MG63 (cell line): ENCODE measurements around the gene ZNF397. TPM values are rescaled to one million over a fixed set of nuclear protein-coding genes. Genes with fewer than 3 reads are reported as not detected.

Experiments used
- DNase-seq: peaks from one replicate; pipeline ENCODE4 v3.0.0-alpha.2; 2020
- H3K27me3 ChIP-seq: fragments of 250-450 bp; sonication (Bioruptor Pico); 2 replicates; pipeline ENCODE4 v1.5.1; 2020; ENCODE audit warnings: mild to moderate bottlenecking, moderate library complexity
- H3K36me3 ChIP-seq: fragments of 250-450 bp; sonication (Bioruptor Pico); 2 replicates; pipeline ENCODE4 v1.5.1; 2020; ENCODE audit warnings: mild to moderate bottlenecking, moderate library complexity
- H3K4me3 ChIP-seq: fragments of 250-450 bp; sonication (Bioruptor Pico); 2 replicates; pipeline ENCODE4 v1.5.1; 2020; ENCODE audit warnings: mild to moderate bottlenecking, moderate library complexity
- H3K9me3 ChIP-seq: fragments of 250-450 bp; sonication (Bioruptor Pico); 2 replicates; pipeline ENCODE4 v1.5.1; 2020; ENCODE audit warnings: mild to moderate bottlenecking, moderate library complexity
- total RNA-seq: library from RNA; depleted of rRNA; stranded (reverse); fragments of >200 nt; shearing (Covaris generic); gene quantifications from 2 replicates; pipeline ENCODE4 v1.2.3, GENCODE V29; 2014; ENCODE audit warnings: low replicate concordance

Gene ZNF397
- total RNA-seq, 1 experiment from 2014 or later, result 6.9 TPM

GRCh38 chr18:35236571-35237363 lies 4.1 kb upstream of the ZNF397 start:
- H3K9me3 ChIP-seq, result no peaks in the 10 kb centered on the region; the same call in 1 of the 2 replicates
- no peaks in the 10 kb centered on the region for H3K27me3 ChIP-seq
- H3K4me3 ChIP-seq, result no peak overlapping the region
- no peaks in the 10 kb centered on the region; the same call in 1 of the 2 replicates for H3K36me3 ChIP-seq
- DNase-seq, result no peak

GRCh38 chr18:35239314-35239713 lies 1.5 kb upstream of the ZNF397 start:
- Histone ChIP-seq H3K27me3 (no peaks in the 10 kb centered on the region), H3K9me3 (no peaks in the 10 kb centered on the region; the same call in 1 of the 2 replicates), H3K4me3 (no peak overlapping the region), H3K36me3 (peaks cover 21% of the 10 kb centered on the region)
- DNase-seq, result no peak

- H3K36me3 ChIP-seq, result peaks cover 41% of the 10 kb centered on the region
These were observed 592 bp downstream of the ZNF397 start for GRCh38 chr18:35241448-35241804.

GRCh38 chr18:35242426-35242825 lies 1.6 kb downstream of the ZNF397 start:
- no peak overlapping the region for H3K4me3 ChIP-seq
- H3K9me3 ChIP-seq, result peaks cover 3% of the 10 kb centered on the region; the same call in 1 of the 2 replicates
- DNase-seq, result no peak
- H3K36me3 ChIP-seq, result peaks cover 46% of the 10 kb centered on the region
- no peaks in the 10 kb centered on the region for H3K27me3 ChIP-seq

More at GRCh38 chr18:35241448-35241804, 592 bp downstream of the ZNF397 start:
- Histone ChIP-seq H3K9me3 (peaks cover 3% of the 10 kb centered on the region; the same call in 1 of the 2 replicates), H3K27me3 (no peaks in the 10 kb centered on the region), H3K4me3 (peak overlapping the region; percentile 72)
- no peak for DNase-seq

GRCh38 chr18:35244671-35245070 lies 3.8 kb downstream of the ZNF397 start:
- H3K4me3 ChIP-seq, result no peak overlapping the region
- H3K9me3 ChIP-seq, result peaks cover 3% of the 10 kb centered on the region; the same call in 1 of the 2 replicates
- peaks cover 58% of the 10 kb centered on the region for H3K36me3 ChIP-seq
- DNase-seq, result no peak
- no peaks in the 10 kb centered on the region for H3K27me3 ChIP-seq

GRCh38 chr18:35245719-35246317 lies 5.0 kb downstream of the ZNF397 start:
- no peak for DNase-seq
- Histone ChIP-seq H3K9me3 (peaks cover 3% of the 10 kb centered on the region; the same call in 1 of the 2 replicates), H3K36me3 (peaks cover 58% of the 10 kb centered on the region), H3K4me3 (no peak overlapping the region), H3K27me3 (no peaks in the 10 kb centered on the region)

GRCh38 chr18:35246831-35247230 lies 6.0 kb downstream of the ZNF397 start:
- Histone ChIP-seq H3K36me3 (peaks cover 58% of the 10 kb centered on the region), H3K27me3 (no peaks in the 10 kb centered on the region), H3K4me3 (no peak overlapping the region), H3K9me3 (peaks cover 3% of the 10 kb centered on the region; the same call in 1 of the 2 replicates)
- no peak for DNase-seq

- Histone ChIP-seq H3K4me3 (no peak overlapping the region), H3K9me3 (peaks cover 3% of the 10 kb centered on the region; the same call in 1 of the 2 replicates), H3K27me3 (no peaks in the 10 kb centered on the region), H3K36me3 (peaks cover 54% of the 10 kb centered on the region)
- DNase-seq, result no peak
These were observed 6.8 kb downstream of the ZNF397 start for GRCh38 chr18:35247412-35248249.

- H3K27me3 ChIP-seq, result no peaks in the 10 kb centered on the region
- peaks cover 3% of the 10 kb centered on the region for H3K9me3 ChIP-seq
- peaks cover 50% of the 10 kb centered on the region for H3K36me3 ChIP-seq
These were observed 7.6 kb downstream of the ZNF397 start for GRCh38 chr18:35248429-35248828.

GRCh38 chr18:35252466-35252865 lies 11.6 kb downstream of the ZNF397 start:
- Histone ChIP-seq H3K36me3 (peaks cover 29% of the 10 kb centered on the region), H3K27me3 (no peaks in the 10 kb centered on the region), H3K9me3 (peaks cover 7% of the 10 kb centered on the region), H3K4me3 (no peak overlapping the region)
- DNase-seq, result no peak

More at GRCh38 chr18:35248429-35248828, 7.6 kb downstream of the ZNF397 start:
- DNase-seq, result no peak
- H3K4me3 ChIP-seq, result no peak overlapping the region

GRCh38 chr18:35253655-35254287 lies 12.9 kb downstream of the ZNF397 start:
- Histone ChIP-seq H3K36me3 (peaks cover 21% of the 10 kb centered on the region), H3K27me3 (no peaks in the 10 kb centered on the region), H3K9me3 (peaks cover 7% of the 10 kb centered on the region), H3K4me3 (no peak overlapping the region)
- no peak for DNase-seq

- no peaks in the 10 kb centered on the region for H3K27me3 ChIP-seq
- no peak overlapping the region for H3K4me3 ChIP-seq
- DNase-seq, result no peak
- H3K36me3 ChIP-seq, result peaks cover 25% of the 10 kb centered on the region
- peaks cover 7% of the 10 kb centered on the region for H3K9me3 ChIP-seq
These were observed 16.1 kb downstream of the ZNF397 start for GRCh38 chr18:35256947-35257346.

GRCh38 chr18:35264409-35264808 lies 23.6 kb downstream of the ZNF397 start:
- Histone ChIP-seq H3K9me3 (peaks cover 7% of the 10 kb centered on the region), H3K36me3 (peaks cover 7% of the 10 kb centered on the region; the same call in 1 of the 2 replicates), H3K4me3 (no peak overlapping the region), H3K27me3 (no peaks in the 10 kb centered on the region)
- DNase-seq, result no peak

GRCh38 chr18:35267161-35267651 lies 26.4 kb downstream of the ZNF397 start:
- Histone ChIP-seq H3K9me3 (peaks cover 7% of the 10 kb centered on the region), H3K4me3 (no peak overlapping the region), H3K27me3 (no peaks in the 10 kb centered on the region), H3K36me3 (no peaks in the 10 kb centered on the region)
- no peak for DNase-seq

GRCh38 chr18:35267809-35268208 lies 27.0 kb downstream of the ZNF397 start:
- H3K4me3 ChIP-seq, result no peak overlapping the region
- H3K9me3 ChIP-seq, result peaks cover 7% of the 10 kb centered on the region
- no peak for DNase-seq

GRCh38 chr18:35268821-35269220 lies 28.0 kb downstream of the ZNF397 start:
- peaks cover 7% of the 10 kb centered on the region for H3K9me3 ChIP-seq
- no peak for DNase-seq
- no peaks in the 10 kb centered on the region for H3K27me3 ChIP-seq
- no peaks in the 10 kb centered on the region for H3K36me3 ChIP-seq
- H3K4me3 ChIP-seq, result no peak overlapping the region

More at GRCh38 chr18:35267809-35268208, 27.0 kb downstream of the ZNF397 start:
- Histone ChIP-seq H3K36me3 (no peaks in the 10 kb centered on the region), H3K27me3 (no peaks in the 10 kb centered on the region)
